SH-SY5Y (cell line): Measurements from ENCODE around the gene DDX4.

Source experiments
- GATA2 ChIP-seq: IDR thresholded peaks from 2 replicates; pipeline ENCODE4 v1.6.1; 2011; ENCODE audit warnings: mild to moderate bottlenecking, low read depth, low read length
- GATA3 ChIP-seq: IDR thresholded peaks from 2 replicates; pipeline ENCODE4 v1.6.1; 2011; ENCODE audit warnings: low read depth, mild to moderate bottlenecking, low read length, moderate library complexity

GRCh38 chr5:55750063-55750462 is 12.2 kb downstream of the DDX4 start:
- no peak for TF ChIP-seq GATA3
- no peak for TF ChIP-seq GATA2
